MCF 10A (cell line): ENCODE data around the gene MAGEF1. TPM values are rescaled to one million over a fixed set of nuclear protein-coding genes. Genes with fewer than 3 reads are reported as not detected.

Source experiments
- BruUV-seq: library from RNA; stranded (reverse); fragments of 400-500 nt; replicated peaks from 2 replicates; lab custom pipeline; 2021; lab: Mats Ljungman, UMichigan
- CTCF ChIA-PET: fragments of 300-600 bp; sonication (Branson Sonifier 250); formaldehyde crosslinking; extraction: SDS; loops from one replicate; lab custom pipeline; 2021; ENCODE audit warnings: antibody characterized with exemption, inconsistent platforms; lab: Yijun Ruan, JAX
- POLR2A ChIA-PET: fragments of 300-600, 350-650 bp; sonication (Branson Sonifier 250); formaldehyde crosslinking; extraction: SDS; loops from one replicate; lab custom pipeline; 2020; ENCODE audit warnings: antibody characterized with exemption, inconsistent platforms; lab: Yijun Ruan, JAX
- DNase-seq: peaks from one replicate; pipeline ENCODE4 v3.0.0-alpha.2; 2018; ENCODE audit not compliant: unreplicated experiment
- H3K27ac Mint-ChIP-seq: one replicate; pipeline ENCODE4 v1.8.0; 2022; ENCODE audit warnings: mild to moderate bottlenecking, low read depth, mixed read lengths; ENCODE audit not compliant: unreplicated experiment
- H3K27me3 Mint-ChIP-seq: one replicate; pipeline ENCODE4 v1.8.0; 2022; ENCODE audit warnings: mixed read lengths; ENCODE audit not compliant: insufficient read depth, unreplicated experiment
- H3K36me3 Mint-ChIP-seq: one replicate; pipeline ENCODE4 v1.8.0; 2022; ENCODE audit warnings: mild to moderate bottlenecking, moderate library complexity, mixed read lengths; ENCODE audit not compliant: insufficient read depth, unreplicated experiment
- H3K4me1 Mint-ChIP-seq: one replicate; pipeline ENCODE4 v1.8.0; 2022; ENCODE audit warnings: mixed read lengths; ENCODE audit not compliant: insufficient read depth, unreplicated experiment
- H3K4me3 Mint-ChIP-seq: one replicate; pipeline ENCODE4 v1.8.0; 2022; ENCODE audit warnings: mild to moderate bottlenecking, moderate library complexity, mixed read lengths; ENCODE audit not compliant: unreplicated experiment
- H3K9me3 Mint-ChIP-seq: one replicate; pipeline ENCODE4 v1.8.0; 2022; ENCODE audit warnings: mixed read lengths; ENCODE audit not compliant: unreplicated experiment
- CTCF ChIP-seq: fragments of 200-600 bp; IDR thresholded peaks from one replicate; pipeline ENCODE4 v1.8.0; 2022; ENCODE audit warnings: antibody characterized with exemption, mild to moderate bottlenecking; ENCODE audit not compliant: unreplicated experiment
- intact Hi-C: fragments of 100-400 bp; cut with micrococcal nuclease; formaldehyde crosslinking; loops from 2 replicates; pipeline ENCODE4 v1.14.1; 2022
- total RNA-seq: library from RNA; stranded (reverse); gene quantifications from 2 replicates; pipeline ENCODE4 v1.2.3, GENCODE V29; 2022

The MAGEF1 gene
- total RNA-seq, 1 experiment from 2014 or later, result 34.5 TPM

- intact Hi-C loops, result no loop called here
- BruUV-seq, result no TSS peak
Observed at GRCh38 chr3:184700759-184701158, 11.1 kb downstream of the MAGEF1 start.

GRCh38 chr3:184697845-184698244 lies 14.0 kb downstream of the MAGEF1 start:
- Mint-ChIP-seq H3K9me3 (no peaks in the 10 kb centered on the region), H3K4me3 (no peak overlapping the region), H3K36me3 (peaks cover 6% of the 10 kb centered on the region), H3K27me3 (no peaks in the 10 kb centered on the region), H3K4me1 (peaks cover 13% of the 10 kb centered on the region), H3K27ac (no peak overlapping the region)
- BruUV-seq, result no TSS peak
- ChIA-PET CTCF (interaction anchor here (0.6 to 2.4 kb wide), 2 partner anchors 9 to 137 kb away, joined by 4 to 13 read pairs; partner anchors contain the start of gene EPHB3), POLR2A (interaction anchor here (1.1 to 3.7 kb wide), 5 partner anchors 7 to 51 kb away, joined by 3 to 24 read pairs (median 4); partner anchors contain the start of gene MAGEF1)
- DNase-seq, result no peak
- intact Hi-C loops, result no loop called here
- TF ChIP-seq CTCF, result no peak

More at GRCh38 chr3:184700759-184701158, 11.1 kb downstream of the MAGEF1 start:
- Mint-ChIP-seq H3K4me3 (no peak overlapping the region), H3K9me3 (no peaks in the 10 kb centered on the region), H3K27me3 (no peaks in the 10 kb centered on the region), H3K27ac (no peak overlapping the region), H3K4me1 (peaks cover 18% of the 10 kb centered on the region), H3K36me3 (peaks cover 6% of the 10 kb centered on the region)
- ChIA-PET CTCF (interaction anchor here (0.6 kb wide), 1 partner anchor 26 kb away, joined by 3 read pairs; no protein-coding TSS in a partner anchor), POLR2A (interaction anchor here (0.8 kb wide), 1 partner anchor 136 kb away, joined by 5 read pairs; no protein-coding TSS in a partner anchor)
- no peak for DNase-seq
- no peak for TF ChIP-seq CTCF

- Mint-ChIP-seq H3K27me3 (no peaks in the 10 kb centered on the region), H3K36me3 (peaks cover 6% of the 10 kb centered on the region), H3K4me3 (no peak overlapping the region), H3K9me3 (no peaks in the 10 kb centered on the region), H3K27ac (no peak overlapping the region), H3K4me1 (peaks cover 13% of the 10 kb centered on the region)
- CTCF ChIA-PET, result interaction anchor here (0.5 to 2.4 kb wide), 10 partner anchors 9 to 658 kb away, joined by 3 to 13 read pairs (median 4); partner anchors contain the start of gene EPHB3
- DNase-seq, result peak; percentile 49
- no peak for TF ChIP-seq CTCF
- POLR2A ChIA-PET, result interaction anchor here (0.8 to 3.7 kb wide), 10 partner anchors 8 to 96 kb away, joined by 3 to 24 read pairs (median 4); partner anchors contain the start of gene MAGEF1
- intact Hi-C loops, result no loop called here
- BruUV-seq, result no TSS peak
Observed at GRCh38 chr3:184696697-184697096, 15.2 kb downstream of the MAGEF1 start.

- no peaks in the 10 kb centered on the region for H3K27me3 Mint-ChIP-seq
- POLR2A ChIA-PET, result interaction anchor here (0.9 kb wide), 1 partner anchor 43 kb away, joined by 3 read pairs; no protein-coding TSS in a partner anchor
- no peak overlapping the region for H3K4me3 Mint-ChIP-seq
- H3K27ac Mint-ChIP-seq, result no peak overlapping the region
- H3K36me3 Mint-ChIP-seq, result peaks cover 6% of the 10 kb centered on the region
- BruUV-seq, result no TSS peak
- H3K9me3 Mint-ChIP-seq, result no peaks in the 10 kb centered on the region
- TF ChIP-seq CTCF, result no peak
- H3K4me1 Mint-ChIP-seq, result peaks cover 13% of the 10 kb centered on the region
- intact Hi-C loops, result no loop called here
- DNase-seq, result no peak
- CTCF ChIA-PET, result interaction anchor here (0.7 kb wide), 1 partner anchor 134 kb away, joined by 3 read pairs; the partner anchor contains the start of gene EPHB3
Observed at GRCh38 chr3:184694716-184695115, 17.1 kb downstream of the MAGEF1 start.
